Hepatocyte (in vitro differentiated cells): Measurements from ENCODE around the gene FOXO6.

ENCODE experiments used
- CTCF ChIP-seq: fragments of 200-600 bp; sonication (generic); IDR thresholded peaks from 2 replicates; pipeline ENCODE4 v1.5.1; 2016; ENCODE audit warnings: antibody characterized with exemption, mild to moderate bottlenecking; ENCODE audit not compliant: poor library complexity
- EZH2phosphoT487 ChIP-seq: fragments of 200-600 bp; sonication (generic); IDR thresholded peaks from one replicate; pipeline ENCODE4 v1.6.1; 2018; ENCODE audit warnings: antibody characterized with exemption, mild to moderate bottlenecking, low read depth, moderate library complexity; ENCODE audit not compliant: unreplicated experiment, severe bottlenecking

- TF ChIP-seq CTCF (no peak), EZH2phosphoT487 (no peak)
These were observed 40.1 kb upstream of the FOXO6 start for GRCh38 chr1:41320895-41321676.
